Activated naive CD8-positive, alpha-beta T cell treated with anti-CD3 and anti-CD28 coated beads, Interleukin-2, amount 50 U/mL, for 24 hours (primary cell): Measurements from ENCODE around the gene NLRP5.

Experiments
- ATAC-seq: fragments of 150-1000 bp; cut with Tn5 transposase; one replicate; pipeline ENCODE4 v1.10.0; 2021
- DNase-seq: peaks from one replicate; pipeline ENCODE4 v3.0.0; 2021
- H3K27ac Mint-ChIP-seq: one replicate; pipeline ENCODE4 v1.8.0; 2021; ENCODE audit warnings: mild to moderate bottlenecking, mixed read lengths
- H3K27me3 Mint-ChIP-seq: one replicate; pipeline ENCODE4 v1.8.0; 2021; ENCODE audit warnings: mixed read lengths
- H3K36me3 Mint-ChIP-seq: one replicate; pipeline ENCODE4 v1.8.0; 2021; ENCODE audit warnings: low read depth, mixed read lengths
- H3K4me1 Mint-ChIP-seq: one replicate; pipeline ENCODE4 v1.8.0; 2021; ENCODE audit warnings: mixed read lengths
- H3K4me3 Mint-ChIP-seq: one replicate; pipeline ENCODE4 v1.8.0; 2021; ENCODE audit warnings: mild to moderate bottlenecking, moderate library complexity, mixed read lengths
- H3K9me3 Mint-ChIP-seq: one replicate; pipeline ENCODE4 v1.8.0; 2021; ENCODE audit warnings: mixed read lengths

Gene NLRP5

GRCh38 chr19:56109226-56109625 is 122.7 kb downstream of the NLRP5 start:
- no peak for DNase-seq
- Mint-ChIP-seq H3K36me3 (peaks cover 10% of the 10 kb centered on the region), H3K4me3 (no peak overlapping the region), H3K4me1 (peaks cover 68% of the 10 kb centered on the region), H3K27ac (no peak overlapping the region), H3K9me3 (no peaks in the 10 kb centered on the region), H3K27me3 (no peaks in the 10 kb centered on the region)
- no peak for ATAC-seq

GRCh38 chr19:56110515-56111448 is 124.2 kb downstream of the NLRP5 start:
- ATAC-seq, result no peak
- DNase-seq, result no peak
- no peak overlapping the region for H3K4me3 Mint-ChIP-seq
- peaks cover 17% of the 10 kb centered on the region for H3K36me3 Mint-ChIP-seq
- peaks cover 68% of the 10 kb centered on the region for H3K4me1 Mint-ChIP-seq
- no peak overlapping the region for H3K27ac Mint-ChIP-seq
- no peaks in the 10 kb centered on the region for H3K9me3 Mint-ChIP-seq
- no peaks in the 10 kb centered on the region for H3K27me3 Mint-ChIP-seq
